Right renal cortex interstitium (tissue), 3 donors: Measurements from ENCODE around the gene KIR2DL3. TPM values are rescaled to one million over a fixed set of nuclear protein-coding genes. Genes with fewer than 3 reads are reported as not detected.
"Not testable (repeated sequence)": the region's sequence is repeated elsewhere in the genome, so short reads cannot be mapped to it uniquely, and the experiment has no call there.

Experiments
- DNase-seq, 3 donors: peaks; one replicate each; pipeline ENCODE4 v3.0.0-alpha.2; 2013; ENCODE audit warnings: low read depth in 3 of 3, low spot score in 2 of 3
- polyA plus RNA-seq, 3 donors: library from polyadenylated mRNA; unstranded; fragments of 120-200 nt; gene quantifications; one replicate each; pipeline ENCODE4 v1.2.1, GENCODE V29; 2013; ENCODE audit not compliant: insufficient read length in 3 of 3

The KIR2DL3 gene
- polyA plus RNA-seq, 3 donors, result 0.10 TPM; not detected in 2

GRCh38 chr19:54739587-54740497 is 1.5 kb downstream of the KIR2DL3 start:
- DNase-seq, result no peak

GRCh38 chr19:54741950-54742349 is 3.6 kb downstream of the KIR2DL3 start:
- DNase-seq, result not testable (repeated sequence)

- DNase-seq, result not testable (repeated sequence)
These were observed 5.8 kb downstream of the KIR2DL3 start for GRCh38 chr19:54744080-54744479.

- DNase-seq, result not testable (repeated sequence)
These were observed 9.5 kb downstream of the KIR2DL3 start for GRCh38 chr19:54747614-54748322.

GRCh38 chr19:54750276-54750675 is 12.0 kb downstream of the KIR2DL3 start:
- DNase-seq, result not testable (repeated sequence)

- not testable (repeated sequence) for DNase-seq
These were observed 18.1 kb downstream of the KIR2DL3 start for GRCh38 chr19:54756204-54757110.

- DNase-seq, result not testable (repeated sequence)
These were observed 20.3 kb downstream of the KIR2DL3 start for GRCh38 chr19:54758577-54758976.

- not testable (repeated sequence) for DNase-seq
These were observed 25.9 kb downstream of the KIR2DL3 start for GRCh38 chr19:54764219-54764618.

- DNase-seq, result not testable (repeated sequence)
These were observed 28.2 kb downstream of the KIR2DL3 start for GRCh38 chr19:54766464-54766863.

- DNase-seq, result not testable (repeated sequence)
These were observed 31.3 kb downstream of the KIR2DL3 start, which contains the start of gene KIR2DL1 for GRCh38 chr19:54769646-54770045. KIR2DL1 (plus strand) TSS chr19:54769793; CDS start chr19:54769851, 58 bp downstream.

- not testable (repeated sequence) for DNase-seq
These were observed 32.2 kb downstream of the KIR2DL3 start for GRCh38 chr19:54770511-54770910.

GRCh38 chr19:54771018-54771960 is 33.0 kb downstream of the KIR2DL3 start:
- not testable (repeated sequence) for DNase-seq

- DNase-seq, result not testable (repeated sequence)
These were observed 34.4 kb downstream of the KIR2DL3 start for GRCh38 chr19:54772666-54773065.

- DNase-seq, result not testable (repeated sequence)
These were observed 36.9 kb downstream of the KIR2DL3 start for GRCh38 chr19:54775095-54775815.

GRCh38 chr19:54775830-54776229 is 37.5 kb downstream of the KIR2DL3 start:
- DNase-seq, result not testable (repeated sequence)

GRCh38 chr19:54777851-54778250 is 39.5 kb downstream of the KIR2DL3 start:
- not testable (repeated sequence) for DNase-seq

GRCh38 chr19:54778896-54779295 is 40.6 kb downstream of the KIR2DL3 start:
- not testable (repeated sequence) for DNase-seq

GRCh38 chr19:54782916-54783315 is 44.6 kb downstream of the KIR2DL3 start:
- DNase-seq, result not testable (repeated sequence)
